Measurements from ENCODE around the gene KLF11.
A peak's percentile ranks its signal among the peaks of the same experiment; 100 is the strongest.

Gene KLF11

GRCh38 chr2:10054424-10054823 lies 11.1 kb downstream of the KLF11 start:
- DNase-seq (ENCODE audit: extremely low spot score): no peak
- TF ChIP-seq FOXM1 (IDR thresholded peaks at IDR 0.05; ENCODE audit: borderline replicate concordance): no peak
- TF ChIP-seq L3MBTL2 (conservative IDR thresholded peaks at IDR 0.05): no peak
- no peak for TF ChIP-seq TARDBP (IDR thresholded peaks at IDR 0.05)
- no peak for TF ChIP-seq HDGF (IDR thresholded peaks at IDR 0.05; ENCODE audit: borderline replicate concordance)
- TF ChIP-seq FOXA1 (IDR thresholded peaks at IDR 0.05): no peak
- no peak for TF ChIP-seq ELF4 (IDR thresholded peaks at IDR 0.05)
- TF ChIP-seq SUZ12 (IDR thresholded peaks at IDR 0.05): no peak
- TF ChIP-seq LEF1 (IDR thresholded peaks at IDR 0.05; ENCODE audit: borderline replicate concordance): no peak
- TF ChIP-seq ZNF384 (IDR thresholded peaks at IDR 0.05): no peak
- no peak for TF ChIP-seq FOXK2 (IDR thresholded peaks at IDR 0.05)
- TF ChIP-seq CTBP1 (IDR thresholded peaks at IDR 0.05; ENCODE audit: borderline replicate concordance): no peak
- no peak for TF ChIP-seq ARNT (IDR thresholded peaks at IDR 0.05)
- TF ChIP-seq NFRKB (IDR thresholded peaks at IDR 0.05): no peak
- TF ChIP-seq BHLHE40 (IDR thresholded peaks at IDR 0.05; ENCODE audit: borderline replicate concordance): no peak
- TF ChIP-seq SP1 (IDR thresholded peaks at IDR 0.05): no peak
- no peak for TF ChIP-seq PKNOX1 (IDR thresholded peaks at IDR 0.05)
- POLR2A ChIA-PET: no interaction called here
- CTCF ChIA-PET: no interaction called here

- ChIA-PET POLR2A (no interaction called here), CTCF (no interaction called here)
- DNase-seq (ENCODE audit: extremely low spot score): no peak
- TF ChIP-seq SUZ12 (IDR thresholded peaks at IDR 0.05) (no peak), NFRKB (IDR thresholded peaks at IDR 0.05) (no peak), ARNT (IDR thresholded peaks at IDR 0.05) (no peak), HDGF (IDR thresholded peaks at IDR 0.05; ENCODE audit: borderline replicate concordance) (no peak), SP1 (IDR thresholded peaks at IDR 0.05) (no peak)
These were observed 11.6 kb downstream of the KLF11 start for GRCh38 chr2:10054976-10055375.

GRCh38 chr2:10056439-10056838 lies 13.1 kb downstream of the KLF11 start:
- ChIA-PET POLR2A (no interaction called here), CTCF (interaction anchor here (0.8 to 1.5 kb wide), 5 partner anchors 10 to 257 kb away, joined by 3 to 6 read pairs (median 4); no protein-coding TSS in a partner anchor)
- no peak for TF ChIP-seq ELF4 (IDR thresholded peaks at IDR 0.05)
- TF ChIP-seq SUZ12 (IDR thresholded peaks at IDR 0.05): no peak
- TF ChIP-seq FOXM1 (IDR thresholded peaks at IDR 0.05; ENCODE audit: borderline replicate concordance): no peak
- no peak for TF ChIP-seq CTBP1 (IDR thresholded peaks at IDR 0.05; ENCODE audit: borderline replicate concordance)
- no peak for TF ChIP-seq PKNOX1 (IDR thresholded peaks at IDR 0.05)
- no peak for TF ChIP-seq TARDBP (IDR thresholded peaks at IDR 0.05)
- TF ChIP-seq FOXK2 (IDR thresholded peaks at IDR 0.05): no peak
- no peak for TF ChIP-seq FOXA1 (IDR thresholded peaks at IDR 0.05)
- TF ChIP-seq ARNT (IDR thresholded peaks at IDR 0.05): no peak
- no peak for TF ChIP-seq NFRKB (IDR thresholded peaks at IDR 0.05)
- no peak for TF ChIP-seq L3MBTL2 (conservative IDR thresholded peaks at IDR 0.05)
- no peak for TF ChIP-seq SP1 (IDR thresholded peaks at IDR 0.05)
- no peak for TF ChIP-seq HDGF (IDR thresholded peaks at IDR 0.05; ENCODE audit: borderline replicate concordance)
- no peak for TF ChIP-seq ZNF384 (IDR thresholded peaks at IDR 0.05)
- TF ChIP-seq BHLHE40 (IDR thresholded peaks at IDR 0.05; ENCODE audit: borderline replicate concordance): no peak
- TF ChIP-seq LEF1 (IDR thresholded peaks at IDR 0.05; ENCODE audit: borderline replicate concordance): no peak
- DNase-seq (ENCODE audit: extremely low spot score): no peak

DNA sequence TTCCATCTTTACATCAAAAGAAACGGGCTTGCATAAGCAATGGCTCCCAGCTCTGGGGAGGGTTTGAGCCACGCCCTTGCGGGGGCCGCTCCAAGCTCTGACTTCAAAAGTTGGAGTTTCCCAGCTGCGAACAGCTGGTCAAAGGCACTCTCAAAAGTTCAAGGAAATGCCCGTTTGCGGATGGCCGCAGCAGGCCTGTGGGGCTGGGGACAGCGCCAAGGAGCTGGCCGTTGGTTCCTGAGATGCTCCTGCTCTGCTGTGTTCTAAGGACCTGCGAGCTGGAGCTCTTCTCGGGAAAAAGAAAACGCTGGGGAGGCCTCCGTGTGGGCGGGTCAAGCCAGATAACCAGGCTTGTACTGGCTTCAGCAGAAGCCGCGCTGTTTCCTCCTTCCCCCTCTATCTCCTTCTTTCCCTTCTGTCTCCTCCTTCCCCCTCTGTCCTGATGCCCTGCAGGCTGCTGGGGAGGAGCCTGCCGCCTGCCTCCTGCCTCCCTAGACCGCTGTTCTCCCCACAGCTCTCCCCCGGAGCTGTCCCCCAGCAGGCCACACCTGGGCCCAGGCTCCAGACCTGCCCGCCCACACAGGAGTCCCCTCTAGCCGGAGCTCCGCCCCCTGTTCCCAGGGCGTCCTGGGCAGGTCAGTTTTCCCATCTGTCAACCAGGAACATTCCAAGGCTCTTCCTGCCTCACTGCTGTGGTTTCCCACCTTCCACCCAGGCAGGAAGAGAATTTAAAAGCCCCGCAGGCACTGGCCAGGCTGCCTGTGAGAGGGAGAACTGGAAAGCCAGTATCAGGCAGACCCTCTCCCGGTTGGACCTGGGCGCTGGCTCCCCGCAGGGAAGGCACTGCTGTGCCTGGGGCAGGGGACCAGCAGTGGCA lies 14.1 kb downstream of the KLF11 start:
- TF ChIP-seq FOXK2 (IDR thresholded peaks at IDR 0.05) (no peak), NFRKB (IDR thresholded peaks at IDR 0.05) (no peak), PKNOX1 (IDR thresholded peaks at IDR 0.05) (no peak), BHLHE40 (IDR thresholded peaks at IDR 0.05; ENCODE audit: borderline replicate concordance) (no peak), LEF1 (IDR thresholded peaks at IDR 0.05; ENCODE audit: borderline replicate concordance) (no peak), SUZ12 (IDR thresholded peaks at IDR 0.05) (no peak), L3MBTL2 (conservative IDR thresholded peaks at IDR 0.05) (no peak), FOXA1 (IDR thresholded peaks at IDR 0.05) (no peak), ELF4 (IDR thresholded peaks at IDR 0.05) (no peak), CTBP1 (IDR thresholded peaks at IDR 0.05; ENCODE audit: borderline replicate concordance) (no peak), HDGF (IDR thresholded peaks at IDR 0.05; ENCODE audit: borderline replicate concordance) (no peak), FOXM1 (IDR thresholded peaks at IDR 0.05; ENCODE audit: borderline replicate concordance) (no peak), ARNT (IDR thresholded peaks at IDR 0.05) (no peak), SP1 (IDR thresholded peaks at IDR 0.05) (no peak), TARDBP (IDR thresholded peaks at IDR 0.05) (no peak)
- CTCF ChIA-PET: interaction anchor here (0.6 to 1.5 kb wide), 7 partner anchors 11 to 807 kb away, joined by 3 to 6 read pairs (median 3); no protein-coding TSS in a partner anchor
- peak; percentile 31 for DNase-seq (ENCODE audit: extremely low spot score)
- POLR2A ChIA-PET: interaction anchor here (1.0 kb wide), 1 partner anchor 214 kb away, joined by 3 read pairs; the partner anchor contains the start of gene TAF1B

- ChIA-PET CTCF (interaction anchor here (1.0 kb wide), 1 partner anchor 13 kb away, joined by 4 read pairs; no protein-coding TSS in a partner anchor), POLR2A (no interaction called here)
- TF ChIP-seq PKNOX1 (IDR thresholded peaks at IDR 0.05): no peak
- TF ChIP-seq FOXA1 (IDR thresholded peaks at IDR 0.05): no peak
- TF ChIP-seq SUZ12 (IDR thresholded peaks at IDR 0.05): no peak
- TF ChIP-seq BHLHE40 (IDR thresholded peaks at IDR 0.05; ENCODE audit: borderline replicate concordance): no peak
- no peak for TF ChIP-seq ELF4 (IDR thresholded peaks at IDR 0.05)
- no peak for TF ChIP-seq CTBP1 (IDR thresholded peaks at IDR 0.05; ENCODE audit: borderline replicate concordance)
- no peak for TF ChIP-seq LEF1 (IDR thresholded peaks at IDR 0.05; ENCODE audit: borderline replicate concordance)
- no peak for TF ChIP-seq HDGF (IDR thresholded peaks at IDR 0.05; ENCODE audit: borderline replicate concordance)
- TF ChIP-seq SP1 (IDR thresholded peaks at IDR 0.05): no peak
- TF ChIP-seq NFRKB (IDR thresholded peaks at IDR 0.05): no peak
- no peak for TF ChIP-seq FOXK2 (IDR thresholded peaks at IDR 0.05)
- no peak for TF ChIP-seq TARDBP (IDR thresholded peaks at IDR 0.05)
- no peak for TF ChIP-seq ZNF384 (IDR thresholded peaks at IDR 0.05)
- TF ChIP-seq L3MBTL2 (conservative IDR thresholded peaks at IDR 0.05): no peak
- TF ChIP-seq ARNT (IDR thresholded peaks at IDR 0.05): no peak
- TF ChIP-seq FOXM1 (IDR thresholded peaks at IDR 0.05; ENCODE audit: borderline replicate concordance): no peak
- no peak for DNase-seq (ENCODE audit: extremely low spot score)
These were observed 15.1 kb downstream of the KLF11 start for GRCh38 chr2:10058251-10059015.

Measured in HEK293T (cell line).